Astrocyte of the cerebellum (primary cell): ENCODE measurements around the gene KRTAP5-2.

Experiments
- DNase-seq: peaks from one replicate; pipeline ENCODE4 v3.0.0-alpha.2; 2011; ENCODE audit warnings: low read depth
- H3K4me3 ChIP-seq: 2 replicates; pipeline ENCODE4 v1.5.1; 2011; ENCODE audit warnings: mild to moderate bottlenecking, low read depth, low read length, moderate library complexity
- in situ Hi-C: cut with HindIII; loops from 2 replicates; pipeline ENCODE4 v1.10.0; 2017; ENCODE audit warnings: low sequenced_read_pairs
- TF ChIP-seq, protein P1 (sequence below): IDR thresholded peaks from 2 replicates; pipeline ENCODE4 v1.5.1; 2012; ENCODE audit warnings: low read length, low read depth, moderate library complexity, mild to moderate bottlenecking; ENCODE audit errors: missing control alignments

KRTAP5-2 gene

DNA sequence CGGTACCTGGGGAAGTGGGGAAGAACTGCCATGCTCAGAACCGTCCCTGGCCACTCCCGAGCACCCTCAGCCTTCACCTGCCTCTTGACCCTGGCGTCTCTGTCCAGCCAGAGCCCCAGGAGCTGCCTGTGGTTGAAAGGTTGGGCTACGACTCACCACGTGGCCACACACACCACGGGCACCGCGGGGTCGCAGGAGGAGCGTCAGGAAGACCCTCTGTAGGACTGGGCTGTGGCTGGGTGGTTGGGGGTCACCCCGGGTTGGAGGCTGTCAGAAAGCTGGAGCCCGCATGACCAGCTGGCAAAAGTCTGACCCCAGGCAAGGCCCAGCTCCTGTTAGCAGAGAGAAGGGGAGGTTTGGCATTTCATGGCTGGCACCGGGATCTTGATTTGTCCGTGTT is 43.0 kb upstream of the KRTAP5-2 start:
- in situ Hi-C loops, result no loop called here
- TF ChIP-seq, protein P1, sequence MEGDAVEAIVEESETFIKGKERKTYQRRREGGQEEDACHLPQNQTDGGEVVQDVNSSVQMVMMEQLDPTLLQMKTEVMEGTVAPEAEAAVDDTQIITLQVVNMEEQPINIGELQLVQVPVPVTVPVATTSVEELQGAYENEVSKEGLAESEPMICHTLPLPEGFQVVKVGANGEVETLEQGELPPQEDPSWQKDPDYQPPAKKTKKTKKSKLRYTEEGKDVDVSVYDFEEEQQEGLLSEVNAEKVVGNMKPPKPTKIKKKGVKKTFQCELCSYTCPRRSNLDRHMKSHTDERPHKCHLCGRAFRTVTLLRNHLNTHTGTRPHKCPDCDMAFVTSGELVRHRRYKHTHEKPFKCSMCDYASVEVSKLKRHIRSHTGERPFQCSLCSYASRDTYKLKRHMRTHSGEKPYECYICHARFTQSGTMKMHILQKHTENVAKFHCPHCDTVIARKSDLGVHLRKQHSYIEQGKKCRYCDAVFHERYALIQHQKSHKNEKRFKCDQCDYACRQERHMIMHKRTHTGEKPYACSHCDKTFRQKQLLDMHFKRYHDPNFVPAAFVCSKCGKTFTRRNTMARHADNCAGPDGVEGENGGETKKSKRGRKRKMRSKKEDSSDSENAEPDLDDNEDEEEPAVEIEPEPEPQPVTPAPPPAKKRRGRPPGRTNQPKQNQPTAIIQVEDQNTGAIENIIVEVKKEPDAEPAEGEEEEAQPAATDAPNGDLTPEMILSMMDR, result no peak
- DNase-seq, result no peak
- no peak overlapping the region for H3K4me3 ChIP-seq

DNA sequence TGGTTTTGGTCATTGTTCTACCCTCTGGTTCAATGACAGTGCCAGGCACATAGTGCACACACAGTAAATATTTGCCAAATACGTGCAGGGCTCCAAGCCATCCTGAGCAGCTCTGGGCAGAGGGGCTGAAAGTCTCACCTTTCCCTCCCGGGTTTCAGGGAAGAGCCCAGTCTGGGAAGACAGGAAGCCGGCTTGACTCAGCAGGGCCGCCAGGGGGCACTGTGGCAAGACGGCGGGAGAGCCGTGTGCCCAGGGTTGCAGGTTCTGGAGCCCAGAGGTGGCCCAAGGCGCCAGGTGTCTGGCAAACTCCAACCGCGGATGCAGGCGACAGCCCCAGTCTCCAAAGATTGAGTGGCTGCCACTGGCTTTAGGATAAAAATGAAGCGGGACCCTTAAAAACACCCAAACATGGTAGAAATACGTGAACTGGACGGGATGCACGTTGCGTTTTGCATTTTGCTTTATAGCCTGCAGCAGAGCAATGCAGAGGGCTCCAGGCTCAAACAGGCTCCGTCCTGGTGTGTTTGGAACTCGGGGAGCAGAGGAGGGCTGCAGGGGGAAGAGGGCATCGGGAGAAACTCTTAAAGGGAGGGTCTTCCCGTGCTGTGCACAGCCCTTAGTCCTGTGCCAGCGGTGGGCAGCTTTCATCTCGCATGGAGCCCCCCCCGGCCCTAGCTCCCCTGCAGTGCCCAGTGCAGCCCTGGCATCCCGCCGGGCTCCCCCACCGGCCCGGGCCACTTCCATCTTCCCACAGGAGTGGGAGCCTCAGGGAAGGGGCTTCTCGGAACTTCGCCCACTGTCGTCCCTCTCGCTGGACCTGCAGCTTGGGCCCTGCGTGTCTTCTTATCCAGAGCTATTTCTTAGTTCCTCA is 42.2 kb upstream of the KRTAP5-2 start:
- DNase-seq, result no peak
- in situ Hi-C loops, result no loop called here
- TF ChIP-seq, protein P1, result peak; percentile 85
- H3K4me3 ChIP-seq, result no peak overlapping the region

- no peak overlapping the region for H3K4me3 ChIP-seq
- DNase-seq, result no peak
- TF ChIP-seq, protein P1, result no peak
- in situ Hi-C loops, result loop anchor here (10.0 kb wide), 3 partner anchors 105 to 455 kb away; no protein-coding TSS in a partner anchor
These were observed 41.6 kb upstream of the KRTAP5-2 start for GRCh38 chr11:1639666-1640065.

GRCh38 chr11:1639102-1639620 is 41.1 kb upstream of the KRTAP5-2 start:
- H3K4me3 ChIP-seq, result no peak overlapping the region
- in situ Hi-C loops, result loop anchor here (10.0 kb wide), 3 partner anchors 104 to 456 kb away; no protein-coding TSS in a partner anchor
- TF ChIP-seq, protein P1, result no peak
- DNase-seq, result no peak

DNA sequence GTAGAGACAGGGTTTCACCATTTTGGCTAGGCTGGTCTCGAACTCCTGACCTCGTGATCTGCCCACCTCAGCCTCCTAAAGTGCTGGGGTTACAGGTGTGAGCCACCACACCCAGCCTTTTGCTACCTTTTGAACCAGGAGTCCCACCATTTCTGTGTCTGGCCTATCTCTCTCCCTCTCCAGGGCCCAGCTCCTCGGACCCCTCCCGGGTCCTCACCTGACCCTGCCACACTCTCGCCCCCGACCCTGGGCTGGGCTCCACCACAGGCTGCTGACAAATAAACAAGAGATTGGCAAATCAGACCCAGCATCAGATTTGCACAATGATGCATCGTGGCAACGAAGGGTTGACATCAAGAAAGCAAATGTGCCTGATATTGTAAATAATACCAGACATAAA is 40.2 kb upstream of the KRTAP5-2 start:
- no peak for DNase-seq
- H3K4me3 ChIP-seq, result no peak overlapping the region
- TF ChIP-seq, protein P1, result no peak
- in situ Hi-C loops, result loop anchor here (10.0 kb wide), 3 partner anchors 104 to 456 kb away; no protein-coding TSS in a partner anchor

DNA sequence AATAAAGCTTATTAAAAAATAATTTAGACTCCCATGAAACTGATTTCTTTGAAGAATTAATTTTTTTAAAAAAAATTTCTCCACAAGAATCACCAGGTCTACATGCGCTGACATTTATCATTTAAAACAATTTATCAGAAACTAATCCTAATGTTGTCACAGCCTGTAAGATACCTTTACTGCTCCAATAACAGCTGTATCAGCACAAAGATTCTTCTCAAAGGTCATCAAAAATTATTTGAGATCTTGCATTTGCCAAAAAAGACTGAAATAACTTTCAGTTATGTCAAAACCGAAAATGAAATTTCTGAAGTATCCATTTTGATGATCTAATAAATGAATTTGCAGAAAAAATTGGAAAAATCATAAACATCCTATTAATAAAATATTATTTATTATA is 39.5 kb upstream of the KRTAP5-2 start:
- DNase-seq, result no peak
- in situ Hi-C loops, result loop anchor here (10.0 kb wide), 3 partner anchors 103 to 457 kb away; no protein-coding TSS in a partner anchor
- no peak overlapping the region for H3K4me3 ChIP-seq
- TF ChIP-seq, protein P1, result no peak
